Heart left ventricle (tissue), 13 donors: ENCODE measurements around the gene HOXC5.

ENCODE experiments used
- POLR2A ChIP-seq, 2 donors: fragments of 450-650 bp; IDR thresholded peaks; one replicate each; pipeline ENCODE4 v1.6.1; 2017; ENCODE audit warnings: antibody characterized with exemption in 2 of 2, mild to moderate bottlenecking in 2 of 2, moderate library complexity in 2 of 2
- TF ChIP-seq, protein P1 (sequence below), 12 donors: fragments of 200-600 bp; sonication (generic) in 4 of 12; IDR thresholded peaks; one replicate each; pipeline versions ENCODE4 v1.5.0 to v1.8.0; 2018 to 2022; ENCODE audit warnings: antibody characterized with exemption in 12 of 12, mild to moderate bottlenecking in 5 of 12
- donor health status: ischemic (EF 13 %, LVEDD 7.1; RV severe dilation, severe dysfunction).
- donor health status: DM: no; HTN: yes; CAD: no.
- donor health status: DM: no; HTN: no; CAD: no.
- donor health status: ischemic (EF 25% LVEDD 6.9; RV normal size, moderate dysfunction).
- donor health status: ischemic (EF 25% LVEDD 5.7; RV mildly dilated, moderate dysfunction).
- donor health status: ischemic (EF 35%, LVEDD 5.7; RV mildly dilated, moderate dysfunction).
- donor health status: nonischemic (EF 11% LVEDD 7.7; RV severe dilation, severe dysfunction).
- donor health status: DM: yes; HTN: yes; CAD: no.
- donor health status: PGD.
- donor health status: ischemic (EF 29% LVEDD 5.4; RV normal size, mild dysfunction).
- donor health status: nonischemic (EF 23%, LVEDD 6.1; RV moderate dilation, normal function).

DNA sequence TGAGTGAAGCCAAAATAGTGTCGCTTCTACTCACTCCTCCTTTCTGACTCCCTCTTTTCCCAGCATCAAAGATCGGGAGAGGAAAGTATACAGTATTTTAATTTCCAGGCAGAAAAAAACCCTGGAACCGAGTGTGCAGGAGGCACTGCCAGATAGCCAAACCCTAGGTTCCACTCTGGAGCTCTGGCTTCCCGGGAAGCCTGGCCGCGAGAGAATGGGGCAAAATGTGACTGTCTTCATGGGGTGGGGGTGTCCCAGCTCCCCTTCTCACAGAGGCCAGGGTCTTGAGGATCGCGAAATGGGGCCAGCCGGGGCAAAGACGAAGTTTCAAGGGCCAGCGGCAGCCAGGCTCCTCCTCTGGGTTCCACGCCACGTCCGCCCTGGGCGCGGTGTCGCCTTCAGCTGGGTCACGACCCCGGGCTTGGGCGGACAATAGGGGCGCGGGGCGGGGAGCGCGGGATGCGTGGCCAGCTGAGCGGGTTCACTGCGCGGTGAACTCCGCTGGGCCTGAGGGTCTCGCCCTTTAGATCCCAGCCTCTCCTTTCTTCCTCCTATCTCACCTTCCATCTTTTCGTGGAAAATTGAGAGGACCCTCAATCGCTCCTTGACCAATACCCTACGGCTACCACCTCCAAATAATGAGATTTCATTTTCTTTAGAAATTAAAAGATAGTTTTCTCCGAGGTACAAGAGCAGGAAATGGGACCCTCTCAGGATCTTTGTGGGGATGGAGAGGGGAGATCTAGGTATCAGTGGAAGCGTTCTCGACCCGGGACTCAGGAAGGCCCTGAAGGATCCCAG is 27.5 kb downstream of the HOXC5 start:
- TF ChIP-seq, protein P1, sequence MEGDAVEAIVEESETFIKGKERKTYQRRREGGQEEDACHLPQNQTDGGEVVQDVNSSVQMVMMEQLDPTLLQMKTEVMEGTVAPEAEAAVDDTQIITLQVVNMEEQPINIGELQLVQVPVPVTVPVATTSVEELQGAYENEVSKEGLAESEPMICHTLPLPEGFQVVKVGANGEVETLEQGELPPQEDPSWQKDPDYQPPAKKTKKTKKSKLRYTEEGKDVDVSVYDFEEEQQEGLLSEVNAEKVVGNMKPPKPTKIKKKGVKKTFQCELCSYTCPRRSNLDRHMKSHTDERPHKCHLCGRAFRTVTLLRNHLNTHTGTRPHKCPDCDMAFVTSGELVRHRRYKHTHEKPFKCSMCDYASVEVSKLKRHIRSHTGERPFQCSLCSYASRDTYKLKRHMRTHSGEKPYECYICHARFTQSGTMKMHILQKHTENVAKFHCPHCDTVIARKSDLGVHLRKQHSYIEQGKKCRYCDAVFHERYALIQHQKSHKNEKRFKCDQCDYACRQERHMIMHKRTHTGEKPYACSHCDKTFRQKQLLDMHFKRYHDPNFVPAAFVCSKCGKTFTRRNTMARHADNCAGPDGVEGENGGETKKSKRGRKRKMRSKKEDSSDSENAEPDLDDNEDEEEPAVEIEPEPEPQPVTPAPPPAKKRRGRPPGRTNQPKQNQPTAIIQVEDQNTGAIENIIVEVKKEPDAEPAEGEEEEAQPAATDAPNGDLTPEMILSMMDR (IDR thresholded peaks at IDR 0.05) = no peak
- TF ChIP-seq POLR2A (IDR thresholded peaks at IDR 0.05) = no peak
